Measurements from ENCODE around the gene SP2.

The SP2 gene

GRCh38 chr17:47871048-47871447 lies 25.0 kb upstream of the SP2 start:
- no peak for DNase-seq

DNA sequence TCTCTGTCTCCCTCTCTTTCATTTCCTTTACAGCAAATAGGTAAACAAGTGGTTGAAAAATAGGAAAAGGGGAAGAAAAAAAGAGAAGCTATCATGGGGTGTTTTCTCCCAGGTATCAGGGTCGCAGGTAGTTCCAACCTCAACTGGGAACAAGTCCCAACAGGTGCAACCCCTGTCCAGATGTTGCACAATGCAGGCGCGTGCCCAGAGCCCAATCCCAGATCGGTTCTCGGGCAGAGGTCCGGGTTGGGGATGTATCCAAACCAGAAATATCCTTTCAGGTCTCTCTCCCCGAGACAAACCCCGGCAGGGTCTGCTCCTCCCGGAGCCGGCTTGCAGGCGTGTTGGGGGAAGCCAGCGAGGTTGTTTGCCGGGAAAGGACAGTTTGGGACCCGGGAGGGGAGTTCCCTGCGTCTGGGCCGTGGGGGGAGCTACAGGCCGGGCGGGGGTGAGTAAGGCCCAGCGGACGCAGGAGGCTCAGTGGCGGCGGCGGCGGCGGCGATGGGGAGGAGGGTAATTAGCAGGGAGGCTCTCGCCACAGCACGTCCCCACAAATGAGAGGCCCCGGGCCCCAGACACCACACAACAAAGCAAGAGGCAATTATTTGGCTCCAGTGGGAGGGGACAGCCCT lies 23.9 kb upstream of the SP2 start:
- no peak for DNase-seq

DNA sequence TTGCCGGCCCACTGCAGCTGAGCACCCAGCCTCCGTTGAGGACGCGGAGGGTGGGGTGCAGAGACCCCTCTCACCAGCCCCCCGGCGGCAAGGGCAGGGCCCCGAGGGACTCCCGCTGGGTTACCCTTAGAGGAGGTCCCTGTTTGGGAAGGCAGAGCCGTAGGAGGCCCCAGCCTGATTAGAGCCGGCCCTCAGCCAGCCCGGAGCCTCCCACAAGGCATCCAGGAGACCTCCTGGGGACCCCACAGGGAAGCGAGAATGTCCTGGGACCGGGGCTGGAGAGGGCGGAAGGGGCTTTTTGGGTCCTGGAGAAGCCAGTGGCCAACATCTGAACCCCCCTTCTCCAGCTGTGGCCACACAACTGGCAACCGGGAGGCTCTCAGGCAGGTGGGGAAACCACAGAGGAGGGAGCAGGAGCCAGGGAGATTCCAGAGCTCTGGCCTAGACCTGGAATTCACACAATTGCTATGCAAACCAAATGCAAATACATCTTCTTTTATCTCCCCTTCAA lies 23.3 kb upstream of the SP2 start:
- no peak for DNase-seq

DNA sequence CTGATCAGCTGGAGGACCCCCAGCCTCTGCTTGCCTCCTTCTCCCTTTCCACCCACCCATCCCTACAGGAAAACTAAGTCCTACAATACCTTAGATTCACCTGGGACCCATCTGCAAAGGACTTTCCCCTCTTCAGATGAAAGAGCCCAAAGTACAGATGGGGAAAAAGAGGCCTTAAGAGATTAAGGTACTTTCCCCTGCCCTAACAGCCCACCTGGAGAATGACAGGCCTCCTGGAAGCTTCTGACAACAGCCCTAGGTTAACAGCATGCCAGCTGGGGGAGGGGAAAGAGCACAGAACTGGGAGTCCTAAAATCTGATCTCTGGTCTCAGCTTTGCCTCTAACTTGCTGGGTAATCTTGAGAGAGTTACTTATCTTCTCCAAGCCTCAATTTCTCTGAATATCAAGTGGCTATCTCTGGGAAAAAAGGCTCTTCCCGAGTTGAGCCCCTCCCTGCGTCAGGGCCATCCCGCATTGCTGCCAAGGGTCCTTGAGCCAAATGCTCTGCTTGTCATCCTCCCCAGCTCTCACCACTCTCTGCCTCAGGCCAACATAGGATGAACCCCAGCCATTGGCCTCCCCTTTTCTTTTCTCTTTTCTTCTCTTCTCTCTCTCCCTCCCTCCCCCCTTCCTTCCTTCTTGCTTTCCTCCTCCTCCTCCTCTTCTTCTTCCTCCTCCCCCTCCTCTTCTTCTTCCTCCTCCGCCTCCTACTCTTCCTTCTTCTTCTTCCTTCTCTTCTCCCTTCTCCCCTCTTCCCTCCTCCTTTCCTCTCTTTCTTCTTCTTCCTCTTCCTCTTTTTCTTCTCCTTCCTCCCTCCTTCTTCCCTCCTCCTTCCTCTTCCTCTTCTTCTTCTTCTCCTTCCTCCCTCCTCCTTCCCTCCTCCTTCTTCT lies 22.6 kb upstream of the SP2 start:
- DNase-seq, result no peak

GRCh38 chr17:47875011-47875985 lies 20.7 kb upstream of the SP2 start:
- no peak for DNase-seq

DNA sequence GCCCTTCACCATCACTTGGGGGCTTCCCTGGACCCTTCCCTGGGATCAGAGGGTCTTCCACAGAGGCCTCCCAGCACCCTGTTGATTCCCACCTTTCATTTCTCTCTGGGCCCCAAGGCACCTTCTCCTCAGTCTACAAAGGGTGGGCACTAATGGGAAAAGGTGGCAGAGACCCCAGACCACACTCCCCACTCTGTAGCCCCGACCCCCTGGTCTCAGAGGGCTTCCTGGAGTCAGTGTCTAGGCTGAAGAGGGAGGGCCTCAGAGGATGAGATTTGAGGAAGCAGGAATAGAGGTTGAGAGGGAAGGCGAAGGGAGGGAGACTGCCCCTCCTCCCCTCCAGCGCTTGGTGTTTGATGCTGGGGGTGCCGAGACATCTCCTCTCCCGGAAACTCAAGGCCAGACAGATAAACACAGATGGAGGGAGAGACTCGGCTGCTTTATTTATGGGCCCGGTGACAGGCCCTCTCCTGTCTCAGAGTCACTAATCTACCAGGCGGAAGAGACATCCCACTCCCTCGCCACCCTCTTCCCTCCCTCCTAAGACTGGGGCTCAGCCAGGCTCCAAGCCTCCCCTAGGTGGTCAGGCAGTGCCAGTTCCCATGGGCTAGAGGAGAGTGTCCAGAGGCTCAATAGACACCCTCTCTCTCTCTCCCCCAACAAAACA lies 18.5 kb upstream of the SP2 start:
- DNase-seq, result no peak

- no peak for DNase-seq
Measured at GRCh38 chr17:47878203-47879027, 17.6 kb upstream of the SP2 start.

DNA sequence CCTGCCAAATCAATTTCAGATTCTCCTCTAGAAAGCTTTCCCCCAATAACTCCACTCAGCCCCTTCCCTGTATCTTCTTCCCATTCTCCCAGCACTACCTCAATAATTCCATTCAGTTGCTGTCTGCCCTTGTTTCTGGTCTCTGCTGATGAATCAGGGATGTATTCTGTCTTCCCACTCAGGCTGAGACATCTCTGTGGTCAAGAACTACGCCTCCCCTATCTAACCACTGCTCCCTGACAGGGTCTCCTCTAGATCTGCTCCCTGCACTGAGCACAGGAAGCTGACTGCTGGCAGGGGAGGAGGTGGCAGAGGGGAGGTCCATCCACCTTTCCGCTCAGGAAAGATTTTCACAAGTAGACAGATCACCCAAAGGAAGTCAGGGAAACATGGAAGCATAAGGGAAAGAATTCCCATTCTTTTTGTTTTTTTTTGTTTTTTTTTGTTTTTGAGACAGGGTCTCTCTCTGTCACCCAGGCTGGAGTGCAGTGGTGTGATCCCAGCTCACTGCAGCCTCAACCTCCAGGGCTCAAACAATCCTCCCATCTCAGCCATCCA lies 16.9 kb upstream of the SP2 start:
- DNase-seq, result no peak

GRCh38 chr17:47879776-47880454 lies 16.1 kb upstream of the SP2 start:
- DNase-seq, result no peak

GRCh38 chr17:47882247-47882646 lies 13.8 kb upstream of the SP2 start:
- no peak for DNase-seq

GRCh38 chr17:47882695-47883588 lies 13.1 kb upstream of the SP2 start:
- no peak for DNase-seq

- no peak for DNase-seq
Measured at GRCh38 chr17:47883589-47884426, 12.2 kb upstream of the SP2 start.

- no peak for DNase-seq
Measured at GRCh38 chr17:47884427-47884740, 11.7 kb upstream of the SP2 start.

- DNase-seq, result no peak
Measured at GRCh38 chr17:47884905-47885730, 10.9 kb upstream of the SP2 start.

GRCh38 chr17:47888293-47888692 lies 7.7 kb upstream of the SP2 start:
- DNase-seq, result no peak

DNA sequence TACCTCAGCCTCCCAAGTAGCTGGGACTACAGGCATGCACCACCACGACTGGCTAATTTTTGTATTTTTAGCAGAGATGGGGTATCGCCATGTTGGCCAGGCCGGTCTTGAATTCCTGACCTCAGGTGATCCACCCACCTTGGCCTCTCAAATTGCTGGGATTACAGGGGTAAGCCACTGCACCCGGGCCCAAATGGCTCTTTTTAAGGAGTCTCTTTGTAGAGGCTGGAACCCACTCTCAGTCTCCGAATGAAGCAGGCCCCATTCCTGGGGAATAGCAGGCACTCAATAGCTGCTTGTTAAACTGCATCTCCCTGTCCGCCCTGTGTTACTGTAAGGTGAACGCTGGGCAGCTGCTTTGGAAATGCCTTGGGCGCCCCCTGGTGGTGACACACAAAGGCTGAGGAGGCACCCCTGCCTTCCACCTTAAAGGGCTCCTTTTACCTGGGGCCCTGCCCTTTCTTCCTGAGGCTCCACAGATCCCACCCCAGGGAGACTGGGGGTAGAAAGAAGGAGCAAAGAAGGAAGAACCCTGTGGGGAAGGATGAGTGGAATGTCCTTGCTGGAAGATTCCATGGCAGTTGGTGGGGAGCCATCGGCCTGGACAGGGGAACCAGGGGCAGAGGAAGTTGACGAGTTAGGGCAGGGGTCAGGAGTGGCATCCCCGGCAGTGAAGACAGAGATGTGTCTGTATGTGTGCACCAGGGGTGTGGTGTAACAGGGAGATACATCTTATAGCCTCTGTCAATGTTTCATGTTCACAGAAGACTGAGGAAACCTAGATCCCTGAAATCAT lies 6.1 kb upstream of the SP2 start:
- peak; percentile 72 for DNase-seq

DNA sequence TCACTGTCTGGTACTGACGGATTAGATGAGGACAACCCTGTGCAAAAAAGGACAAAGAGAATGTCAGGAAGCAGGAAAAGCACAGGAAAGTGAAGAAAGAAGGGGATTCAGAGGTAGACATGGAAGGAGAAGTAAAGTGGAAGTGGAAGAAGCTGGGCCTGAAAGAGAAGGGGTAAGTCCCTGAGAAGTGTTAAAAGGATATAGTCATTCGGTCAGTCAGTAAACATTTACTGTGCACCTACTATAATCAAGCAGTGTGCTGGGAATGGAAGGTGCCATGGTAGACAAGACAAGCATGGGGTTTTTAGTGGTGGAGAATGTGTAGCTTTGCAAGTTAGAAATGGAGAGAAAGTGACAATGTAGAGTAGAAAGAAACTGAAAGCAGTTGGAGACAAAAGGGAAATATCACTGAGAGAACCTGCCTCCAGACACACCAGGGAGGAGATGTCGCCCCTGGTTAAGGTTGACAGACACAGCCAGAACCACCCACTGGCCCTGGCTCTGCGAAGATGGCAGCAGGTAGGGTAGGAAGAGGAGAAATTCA lies 4.4 kb upstream of the SP2 start:
- no peak for DNase-seq

All from NCI-H1092 (cell line).